HG02610 (cell line): ENCODE results near the gene XKR7.

Experiments used
- ATAC-seq: cut with Tn5 transposase; IDR thresholded peaks from one replicate; pipeline ENCODE4 v1.9.1; 2021; ENCODE audit warnings: mild to moderate bottlenecking, moderate library complexity; ENCODE audit not compliant: unreplicated experiment

XKR7 gene

GRCh38 chr20:31943052-31943471, 24.9 kb upstream of the XKR7 start:
- ATAC-seq: no peak

- no peak for ATAC-seq
Observed at GRCh38 chr20:31945319-31945718, 22.6 kb upstream of the XKR7 start.

GRCh38 chr20:31945785-31946184, 22.2 kb upstream of the XKR7 start:
- no peak for ATAC-seq

GRCh38 chr20:31948008-31948407, 19.9 kb upstream of the XKR7 start:
- ATAC-seq: no peak

- ATAC-seq: no peak
Observed at GRCh38 chr20:31949877-31950646, 17.9 kb upstream of the XKR7 start.

GRCh38 chr20:31951203-31951529, 16.8 kb upstream of the XKR7 start:
- ATAC-seq: no peak

GRCh38 chr20:31951530-31952453, 16.2 kb upstream of the XKR7 start, which contains the start of gene PDRG1:
PDRG1 (minus strand) TSS chr20:31952046; CDS start chr20:31951961, 85 bp downstream.
- ATAC-seq: peak; percentile 91

GRCh38 chr20:31953556-31954148, 14.3 kb upstream of the XKR7 start:
- ATAC-seq: no peak

GRCh38 chr20:31954500-31954899, 13.5 kb upstream of the XKR7 start:
- no peak for ATAC-seq

GRCh38 chr20:31956556-31957526, 11.1 kb upstream of the XKR7 start:
- no peak for ATAC-seq

- no peak for ATAC-seq
Observed at GRCh38 chr20:31962761-31963160, 5.2 kb upstream of the XKR7 start.

GRCh38 chr20:31963889-31964288, 4.1 kb upstream of the XKR7 start:
- no peak for ATAC-seq

GRCh38 chr20:31966991-31967655, 828 bp upstream of the XKR7 start:
- ATAC-seq: no peak

- no peak for ATAC-seq
Observed at GRCh38 chr20:31968291-31969126, 558 bp downstream of the XKR7 start.

GRCh38 chr20:31969991-31970390, 2.0 kb downstream of the XKR7 start:
- ATAC-seq: no peak

- ATAC-seq: no peak
Observed at GRCh38 chr20:31972471-31973021, 4.6 kb downstream of the XKR7 start.

GRCh38 chr20:31974296-31974695, 6.3 kb downstream of the XKR7 start:
- ATAC-seq: no peak

- no peak for ATAC-seq
Observed at GRCh38 chr20:31974951-31975487, 7.1 kb downstream of the XKR7 start.
